ENCODE data around the gene RAB11A. TPM values are rescaled to one million over a fixed set of nuclear protein-coding genes. Genes with fewer than 3 reads are reported as not detected.

RAB11A gene
- total RNA-seq, 4 donors from 2014 or later, result 25.5 to 322 (median 134) TPM

GRCh38 chr15:65839354-65839901, 29.9 kb upstream of the RAB11A start:
- no peak for DNase-seq
- Histone ChIP-seq H3K4me1 (peaks cover 0 to 10% (median under 1%) of the 10 kb centered on the region in 4 donors), H3K36me3 (no peaks in the 10 kb centered on the region), H3K27me3 (no peaks in the 10 kb centered on the region), H3K4me3 (no peak overlapping the region), H3K9me3 (no peaks in the 10 kb centered on the region), H3K27ac (no peak overlapping the region)
- WGBS, 2 donors (ENCODE audit: low coverage in 1 of 2), result 83 to 84% methylated on average over 5 of the region's 5 CpGs
- in situ Hi-C loops (cut with MboI; ENCODE audit: low pct_ligation_motif_present in 1 of 4, low pct_unique_long_range_greater_than_20kb in 1 of 4, low sequenced_read_pairs in 3 of 4), result no loop called here
- intact Hi-C loops (cut with DNase I; ENCODE audit: low total_unique reads), result no loop called here
- TF ChIP-seq POLR2AphosphoS5 (IDR thresholded peaks at IDR 0.05) (no peak), EP300 (IDR thresholded peaks at IDR 0.05; ENCODE audit: low read depth) (no peak), POLR2A (IDR thresholded peaks at IDR 0.05) (no peak), CTCF (IDR thresholded peaks at IDR 0.05) (no peak)

GRCh38 chr15:65839985-65840384, 29.3 kb upstream of the RAB11A start:
- intact Hi-C loops (cut with DNase I; ENCODE audit: low total_unique reads), result no loop called here

DNA sequence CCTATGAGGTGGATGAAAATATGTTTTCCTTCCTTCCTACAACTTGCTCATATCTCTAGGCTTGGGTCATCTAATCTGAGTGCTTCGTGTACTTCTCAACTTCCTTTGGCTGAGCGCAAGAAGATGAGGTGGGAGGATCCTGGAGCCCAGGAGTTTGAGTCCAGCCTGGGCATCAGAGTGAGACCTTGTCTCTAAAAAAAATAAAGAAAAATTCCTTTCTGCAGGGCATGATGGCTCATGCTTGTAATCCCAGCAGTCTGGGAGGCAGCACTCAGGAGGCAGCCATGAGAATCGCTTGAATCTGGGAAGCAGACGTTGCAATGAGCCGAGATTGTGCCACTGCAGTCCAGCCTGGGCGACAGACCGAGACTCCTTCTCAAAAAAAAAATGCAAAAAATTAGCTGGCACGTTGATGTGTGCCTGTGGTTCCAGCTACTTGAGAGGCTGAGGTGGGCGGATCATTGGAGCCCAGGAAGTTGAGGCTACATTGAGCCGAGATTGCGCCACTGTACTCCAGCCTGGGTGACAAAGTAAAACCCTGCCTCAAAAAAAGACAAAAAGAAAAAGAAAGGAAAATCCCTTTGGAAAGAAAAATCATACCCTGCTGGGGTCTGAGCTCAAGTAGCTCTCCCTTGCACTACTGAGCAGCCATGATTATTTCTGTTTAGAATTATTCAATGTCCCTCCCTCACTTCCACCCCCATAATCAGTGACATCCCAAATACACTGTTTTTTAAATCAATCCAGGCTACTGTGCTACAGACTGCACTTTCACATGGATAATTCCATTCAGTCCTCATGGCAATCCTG, 28.0 kb upstream of the RAB11A start:
- TF ChIP-seq CTCF (IDR thresholded peaks at IDR 0.05) (no peak), POLR2A (IDR thresholded peaks at IDR 0.05) (no peak), POLR2AphosphoS5 (IDR thresholded peaks at IDR 0.05) (no peak), EP300 (IDR thresholded peaks at IDR 0.05; ENCODE audit: low read depth) (no peak)
- Histone ChIP-seq H3K27ac (no peak overlapping the region), H3K36me3 (no peaks in the 10 kb centered on the region), H3K27me3 (no peaks in the 10 kb centered on the region), H3K4me3 (no peak overlapping the region), H3K4me1 (no peaks in the 10 kb centered on the region), H3K9me3 (no peaks in the 10 kb centered on the region)
- no peak for DNase-seq
- in situ Hi-C loops (cut with MboI; ENCODE audit: low pct_ligation_motif_present in 1 of 4, low pct_unique_long_range_greater_than_20kb in 1 of 4, low sequenced_read_pairs in 3 of 4), result no loop called here
- intact Hi-C loops (cut with DNase I; ENCODE audit: low total_unique reads), result no loop called here
- 61 to 77% methylated on average over 5 to 11 of the region's 11 CpGs for WGBS, 2 donors (ENCODE audit: low coverage in 1 of 2)

More at GRCh38 chr15:65839985-65840384, 29.3 kb upstream of the RAB11A start:
- Histone ChIP-seq H3K27me3 (no peaks in the 10 kb centered on the region), H3K36me3 (no peaks in the 10 kb centered on the region), H3K27ac (no peak overlapping the region), H3K9me3 (no peaks in the 10 kb centered on the region), H3K4me3 (no peak overlapping the region), H3K4me1 (peaks cover 0 to 8% (median 0%) of the 10 kb centered on the region in 4 donors)
- in situ Hi-C loops (cut with MboI; ENCODE audit: low pct_ligation_motif_present in 1 of 4, low pct_unique_long_range_greater_than_20kb in 1 of 4, low sequenced_read_pairs in 3 of 4), result no loop called here
- no peak for TF ChIP-seq POLR2AphosphoS5 (IDR thresholded peaks at IDR 0.05)
- TF ChIP-seq POLR2A (IDR thresholded peaks at IDR 0.05), result no peak
- no peak for TF ChIP-seq CTCF (IDR thresholded peaks at IDR 0.05)
- no peak for TF ChIP-seq EP300 (IDR thresholded peaks at IDR 0.05; ENCODE audit: low read depth)
- WGBS, 2 donors (ENCODE audit: low coverage in 1 of 2), result 76 to 79% methylated on average over 4 of the region's 4 CpGs
- DNase-seq, result no peak

GRCh38 chr15:65845826-65846519, 23.3 kb upstream of the RAB11A start:
- H3K27ac ChIP-seq, result no peak overlapping the region
- H3K9me3 ChIP-seq, result no peaks in the 10 kb centered on the region
- peaks cover 0 to 12% (median 7%) of the 10 kb centered on the region in 4 donors for H3K4me1 ChIP-seq
- in situ Hi-C loops (cut with MboI; ENCODE audit: low pct_ligation_motif_present in 1 of 4, low pct_unique_long_range_greater_than_20kb in 1 of 4, low sequenced_read_pairs in 3 of 4) (no loop called here), intact Hi-C loops (cut with DNase I; ENCODE audit: low total_unique reads) (no loop called here)
- H3K27me3 ChIP-seq, result no peaks in the 10 kb centered on the region
- no peak for DNase-seq
- 80 to 82% methylated on average over 3 to 9 of the region's 9 CpGs for WGBS, 2 donors (ENCODE audit: low coverage in 1 of 2)
- H3K4me3 ChIP-seq, result no peak overlapping the region
- H3K36me3 ChIP-seq, result no peaks in the 10 kb centered on the region
- no peak for TF ChIP-seq CTCF (IDR thresholded peaks at IDR 0.05)

All from transverse colon (tissue), 4 donors.